ENCODE measurements around the gene SLAIN1.
A peak's percentile ranks its signal among the peaks of the same experiment; 100 is the strongest.

Gene SLAIN1

GRCh38 chr13:77715233-77715891 is 17.9 kb downstream of the SLAIN1 start:
- no peak for DNase-seq

- no peak for DNase-seq
These were observed 19.2 kb downstream of the SLAIN1 start for GRCh38 chr13:77716692-77717091.

- DNase-seq: no peak
These were observed 20.0 kb downstream of the SLAIN1 start for GRCh38 chr13:77717508-77717907.

GRCh38 chr13:77719128-77719527 is 21.6 kb downstream of the SLAIN1 start:
- DNase-seq: no peak

- no peak for DNase-seq
These were observed 23.5 kb downstream of the SLAIN1 start for GRCh38 chr13:77720988-77721387.

- peak; percentile 42 for DNase-seq
These were observed 26.6 kb downstream of the SLAIN1 start for GRCh38 chr13:77724092-77724491.

- no peak for DNase-seq
These were observed 27.6 kb downstream of the SLAIN1 start for GRCh38 chr13:77725071-77725470.

- DNase-seq: no peak
These were observed 31.0 kb downstream of the SLAIN1 start for GRCh38 chr13:77728265-77729125.

GRCh38 chr13:77729502-77730221 is 32.2 kb downstream of the SLAIN1 start:
- peak; percentile 26 for DNase-seq

GRCh38 chr13:77730572-77730971 is 33.1 kb downstream of the SLAIN1 start:
- no peak for DNase-seq

GRCh38 chr13:77732287-77732686 is 34.8 kb downstream of the SLAIN1 start:
- DNase-seq: no peak

GRCh38 chr13:77733674-77734073 is 36.2 kb downstream of the SLAIN1 start:
- DNase-seq: no peak

GRCh38 chr13:77737583-77738200 is 40.2 kb downstream of the SLAIN1 start:
- no peak for DNase-seq

- DNase-seq: no peak
These were observed 42.7 kb downstream of the SLAIN1 start for GRCh38 chr13:77740097-77740735.

GRCh38 chr13:77740931-77741596 is 43.6 kb downstream of the SLAIN1 start:
- no peak for DNase-seq

GRCh38 chr13:77741597-77741972 is 44.1 kb downstream of the SLAIN1 start:
- DNase-seq: no peak

GRCh38 chr13:77742801-77743200 is 45.3 kb downstream of the SLAIN1 start:
- no peak for DNase-seq

GRCh38 chr13:77745784-77746183 is 48.3 kb downstream of the SLAIN1 start:
- no peak for DNase-seq

- no peak for DNase-seq
These were observed 51.9 kb downstream of the SLAIN1 start for GRCh38 chr13:77749344-77749880.

- peak; percentile 66 for DNase-seq
These were observed 54.3 kb downstream of the SLAIN1 start for GRCh38 chr13:77751513-77752456.
